Measurements from ENCODE around the gene CXCL1. TPM values are rescaled to one million over a fixed set of nuclear protein-coding genes. Genes with fewer than 3 reads are reported as not detected.

The CXCL1 gene
- total RNA-seq (1 to 10 TPM; 1.5 to 6.8 (median 4.0) TPM), polyA plus RNA-seq (100 to 1,000 TPM in 1 of 3 donors, 10 to 100 TPM in 2; 13.2 to 222 (median 16.0) TPM)

- Histone ChIP-seq H3K36me3 (no peaks in the 10 kb centered on the region), H3K4me1 (peaks cover 0 to 18% (median 9%) of the 10 kb centered on the region in 4 donors), H3K27ac (peak within 1 kb of the TSS; percentile 35 to 79 (median 48)), H3K9me3 (no peaks in the 10 kb centered on the region), H3K27me3 (peaks cover 0 to 17% (median 0%) of the 10 kb centered on the region in 3 donors), H3K4me3 (peak within 1 kb of the TSS; percentile 58 to 74 (median 64))
- TF ChIP-seq CTCF (IDR thresholded peaks at IDR 0.05) = no peak
- no peak for TF ChIP-seq EP300 (IDR thresholded peaks at IDR 0.05)
- TF ChIP-seq POLR2A (IDR thresholded peaks at IDR 0.05) = no peak
- TF ChIP-seq POLR2AphosphoS5 (IDR thresholded peaks at IDR 0.05) = no peak
- 3 to 9% methylated on average over 61 of the region's 61 CpGs for WGBS, 2 donors
- intact Hi-C loops (cut with DNase I) = loop anchor here (10.0 kb wide), 2 partner anchors 135 to 165 kb away; partner anchors contain the start of gene CXCL3
- DNase-seq = peak; percentile 71
Observed at GRCh38 chr4:73869130-73870055, at the start of gene CXCL1. Gene CXCL1, plus strand, starts transcription at chr4:73869393. Its CDS starts 78 bp downstream, at chr4:73869471.

- intact Hi-C loops (cut with DNase I) = no loop called here
- 90 to 93% methylated on average over 4 of the region's 4 CpGs for WGBS, 2 donors
- H3K27ac ChIP-seq = no peak overlapping the region
Observed at GRCh38 chr4:73821325-73821724, 47.9 kb upstream of the CXCL1 start.

GRCh38 chr4:73822389-73822788 lies 46.8 kb upstream of the CXCL1 start:
- 87% methylated on average over 3 of the region's 3 CpGs for WGBS, 2 donors
- H3K4me1 ChIP-seq = no peaks in the 10 kb centered on the region
- H3K4me3 ChIP-seq = no peak overlapping the region
- H3K27me3 ChIP-seq = no peaks in the 10 kb centered on the region
- DNase-seq = no peak
- intact Hi-C loops (cut with DNase I) = no loop called here
- no peaks in the 10 kb centered on the region for H3K36me3 ChIP-seq
- TF ChIP-seq POLR2AphosphoS5 (IDR thresholded peaks at IDR 0.05) = no peak
- TF ChIP-seq POLR2A (IDR thresholded peaks at IDR 0.05) = no peak
- TF ChIP-seq EP300 (IDR thresholded peaks at IDR 0.05) = no peak
- no peak for TF ChIP-seq CTCF (IDR thresholded peaks at IDR 0.05)
- H3K27ac ChIP-seq = no peak overlapping the region
- no peaks in the 10 kb centered on the region for H3K9me3 ChIP-seq

More at GRCh38 chr4:73821325-73821724, 47.9 kb upstream of the CXCL1 start:
- no peak for DNase-seq
- Histone ChIP-seq H3K4me1 (no peaks in the 10 kb centered on the region), H3K27me3 (no peaks in the 10 kb centered on the region), H3K36me3 (no peaks in the 10 kb centered on the region), H3K4me3 (no peak overlapping the region), H3K9me3 (no peaks in the 10 kb centered on the region)
- no peak for TF ChIP-seq EP300 (IDR thresholded peaks at IDR 0.05)
- no peak for TF ChIP-seq POLR2AphosphoS5 (IDR thresholded peaks at IDR 0.05)
- no peak for TF ChIP-seq CTCF (IDR thresholded peaks at IDR 0.05)
- no peak for TF ChIP-seq POLR2A (IDR thresholded peaks at IDR 0.05)

- no peak for DNase-seq
- intact Hi-C loops (cut with DNase I) = no loop called here
- H3K36me3 ChIP-seq = no peaks in the 10 kb centered on the region
Observed at GRCh38 chr4:73822812-73823504, 46.2 kb upstream of the CXCL1 start.

More at GRCh38 chr4:73822812-73823504, 46.2 kb upstream of the CXCL1 start:
- no peak for TF ChIP-seq CTCF (IDR thresholded peaks at IDR 0.05)
- Histone ChIP-seq H3K4me3 (no peak overlapping the region), H3K4me1 (no peaks in the 10 kb centered on the region), H3K27me3 (no peaks in the 10 kb centered on the region), H3K9me3 (no peaks in the 10 kb centered on the region), H3K27ac (no peak overlapping the region)

All from sigmoid colon (tissue), 7 donors.